ENCODE results near the gene ACSL4. TPM values are rescaled to one million over a fixed set of nuclear protein-coding genes. Genes with fewer than 3 reads are reported as not detected.
A peak's percentile ranks its signal among the peaks of the same experiment; 100 is the strongest.

Gene ACSL4
- total RNA-seq, 1 donor from 2014 or later = 18.5 TPM

DNA sequence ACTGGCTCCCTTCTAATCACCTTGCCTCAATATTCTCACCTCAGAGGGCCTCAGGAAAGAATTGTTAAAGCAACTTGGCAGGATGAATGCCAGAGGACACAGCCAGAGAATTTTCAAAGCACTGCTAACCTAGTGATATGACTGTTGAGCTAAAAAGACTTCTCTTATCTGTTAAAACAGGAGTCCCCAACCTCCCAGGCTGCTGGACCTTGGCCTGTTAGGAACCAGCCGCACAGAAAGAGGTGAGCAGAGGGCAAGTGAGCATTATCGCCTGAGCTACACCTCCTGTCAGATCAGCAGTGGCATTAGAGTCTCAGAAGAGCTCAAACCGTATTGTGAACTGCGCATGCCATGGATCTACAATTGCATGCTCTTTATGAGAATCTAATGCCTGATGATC is 106.4 kb downstream of the ACSL4 start:
- Histone ChIP-seq H3K36me3 (no peaks in the 10 kb centered on the region), H3K4me1 (no peaks in the 10 kb centered on the region), H3K27me3 (no peaks in the 10 kb centered on the region), H3K27ac (no peak overlapping the region), H3K9me3 (no peaks in the 10 kb centered on the region), H3K4me3 (no peak overlapping the region)
- TF ChIP-seq, protein P1, sequence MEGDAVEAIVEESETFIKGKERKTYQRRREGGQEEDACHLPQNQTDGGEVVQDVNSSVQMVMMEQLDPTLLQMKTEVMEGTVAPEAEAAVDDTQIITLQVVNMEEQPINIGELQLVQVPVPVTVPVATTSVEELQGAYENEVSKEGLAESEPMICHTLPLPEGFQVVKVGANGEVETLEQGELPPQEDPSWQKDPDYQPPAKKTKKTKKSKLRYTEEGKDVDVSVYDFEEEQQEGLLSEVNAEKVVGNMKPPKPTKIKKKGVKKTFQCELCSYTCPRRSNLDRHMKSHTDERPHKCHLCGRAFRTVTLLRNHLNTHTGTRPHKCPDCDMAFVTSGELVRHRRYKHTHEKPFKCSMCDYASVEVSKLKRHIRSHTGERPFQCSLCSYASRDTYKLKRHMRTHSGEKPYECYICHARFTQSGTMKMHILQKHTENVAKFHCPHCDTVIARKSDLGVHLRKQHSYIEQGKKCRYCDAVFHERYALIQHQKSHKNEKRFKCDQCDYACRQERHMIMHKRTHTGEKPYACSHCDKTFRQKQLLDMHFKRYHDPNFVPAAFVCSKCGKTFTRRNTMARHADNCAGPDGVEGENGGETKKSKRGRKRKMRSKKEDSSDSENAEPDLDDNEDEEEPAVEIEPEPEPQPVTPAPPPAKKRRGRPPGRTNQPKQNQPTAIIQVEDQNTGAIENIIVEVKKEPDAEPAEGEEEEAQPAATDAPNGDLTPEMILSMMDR (IDR thresholded peaks at IDR 0.05) = no peak
- intact Hi-C loops (cut with DNase I) = no loop called here
- no peak for DNase-seq (ENCODE audit: low spot score in 2 of 2)

GRCh38 chrX:109624641-109625616 is 108.1 kb downstream of the ACSL4 start, which contains the start of gene KCNE5:
Gene KCNE5 (minus strand): TSS chrX:109625172. CDS start chrX:109625020, 152 bp downstream.
- TF ChIP-seq, protein P1 (IDR thresholded peaks at IDR 0.05) = no peak
- no peaks in the 10 kb centered on the region for H3K27me3 ChIP-seq
- H3K4me1 ChIP-seq = no peaks in the 10 kb centered on the region
- no peaks in the 10 kb centered on the region for H3K36me3 ChIP-seq
- no peak for DNase-seq (ENCODE audit: low spot score in 2 of 2)
- H3K4me3 ChIP-seq = peak within 1 kb of the TSS; percentile 21 to 56
- H3K9me3 ChIP-seq = no peaks in the 10 kb centered on the region
- intact Hi-C loops (cut with DNase I) = no loop called here
- no peak within 1 kb of the TSS for H3K27ac ChIP-seq

- H3K36me3 ChIP-seq = no peaks in the 10 kb centered on the region
- TF ChIP-seq, protein P1 (IDR thresholded peaks at IDR 0.05) = no peak
- H3K27ac ChIP-seq = no peak overlapping the region
- H3K27me3 ChIP-seq = no peaks in the 10 kb centered on the region
- intact Hi-C loops (cut with DNase I) = no loop called here
- no peaks in the 10 kb centered on the region for H3K4me1 ChIP-seq
- H3K4me3 ChIP-seq = no peak overlapping the region
- H3K9me3 ChIP-seq = no peaks in the 10 kb centered on the region
- no peak for DNase-seq (ENCODE audit: low spot score in 2 of 2)
Observed at GRCh38 chrX:109623997-109624396, 109.1 kb downstream of the ACSL4 start.

DNA sequence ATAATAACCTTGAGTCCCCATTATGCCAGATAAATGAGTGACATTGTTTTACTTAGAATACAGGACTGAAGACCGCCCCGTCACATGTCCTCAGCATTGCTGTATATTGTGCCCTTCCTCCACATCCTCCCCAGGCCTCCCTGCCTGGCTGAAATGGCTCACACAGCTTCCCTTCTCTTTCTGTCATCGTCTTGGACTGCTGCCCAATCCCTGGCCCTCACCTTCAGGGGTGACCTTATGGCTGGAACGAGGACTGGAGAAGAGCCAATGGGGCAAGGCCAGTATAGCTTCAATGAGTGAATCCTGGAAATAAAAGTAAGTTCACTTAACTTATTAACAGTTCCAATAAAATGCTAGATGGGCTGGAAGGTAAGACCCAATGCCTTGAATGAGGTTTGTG is 110.8 kb downstream of the ACSL4 start:
- no peaks in the 10 kb centered on the region for H3K27me3 ChIP-seq
- H3K9me3 ChIP-seq = no peaks in the 10 kb centered on the region
- H3K36me3 ChIP-seq = no peaks in the 10 kb centered on the region
- DNase-seq (ENCODE audit: low spot score in 2 of 2) = no peak
- H3K4me1 ChIP-seq = no peaks in the 10 kb centered on the region
- H3K4me3 ChIP-seq = no peak overlapping the region
- TF ChIP-seq, protein P1 (IDR thresholded peaks at IDR 0.05) = no peak
- intact Hi-C loops (cut with DNase I) = no loop called here
- H3K27ac ChIP-seq = no peak overlapping the region

DNA sequence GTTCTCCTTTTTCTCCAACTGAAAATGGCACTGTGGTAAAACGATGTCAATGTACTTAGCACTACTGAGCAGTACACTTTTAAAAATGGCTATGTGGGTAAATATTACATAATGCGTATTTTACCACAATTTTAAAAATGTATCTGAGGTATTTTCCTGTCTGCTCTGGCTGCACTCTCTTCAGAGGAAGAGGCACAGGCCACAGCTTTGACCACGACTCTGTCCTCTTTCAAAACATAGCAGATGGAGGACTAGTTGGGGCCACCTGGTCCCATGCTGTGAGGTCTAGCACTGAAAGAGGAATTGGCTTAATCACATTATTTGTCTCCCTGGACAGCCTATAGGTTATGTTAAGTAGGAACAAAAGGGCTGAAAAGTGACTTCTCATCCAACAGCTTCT is 113.3 kb downstream of the ACSL4 start:
- no peaks in the 10 kb centered on the region for H3K9me3 ChIP-seq
- TF ChIP-seq, protein P1 (IDR thresholded peaks at IDR 0.05) = no peak
- intact Hi-C loops (cut with DNase I) = no loop called here

More for the DNA sequence above, 113.3 kb downstream of the ACSL4 start:
- Histone ChIP-seq H3K27ac (no peak overlapping the region), H3K4me1 (no peaks in the 10 kb centered on the region), H3K4me3 (no peak overlapping the region), H3K36me3 (no peaks in the 10 kb centered on the region), H3K27me3 (no peaks in the 10 kb centered on the region)
- no peak for DNase-seq (ENCODE audit: low spot score in 2 of 2)

All from ascending aorta (tissue), 2 donors.